Rectal smooth muscle tissue (tissue), 1 donor: ENCODE data around the gene ZNF786.
"Not testable (repeated sequence)": the region's sequence is repeated elsewhere in the genome, so short reads cannot be mapped to it uniquely, and the experiment has no call there.

Source experiments
- H3K27ac ChIP-seq: one replicate; pipeline ENCODE4 v1.7.0; 2013; ENCODE audit warnings: low read depth, low read length, inconsistent platforms
- H3K27me3 ChIP-seq: one replicate; pipeline ENCODE4 v1.7.0; 2013; ENCODE audit warnings: low read length; ENCODE audit not compliant: control insufficient read depth, insufficient read depth
- H3K36me3 ChIP-seq: one replicate; pipeline ENCODE4 v1.7.0; 2013; ENCODE audit warnings: low read length; ENCODE audit not compliant: control insufficient read depth, insufficient read depth
- H3K4me1 ChIP-seq: one replicate; pipeline ENCODE4 v1.7.0; 2013; ENCODE audit warnings: low read length; ENCODE audit not compliant: control insufficient read depth, insufficient read depth
- H3K4me3 ChIP-seq: one replicate; pipeline ENCODE4 v1.7.0; 2013; ENCODE audit warnings: low read length
- H3K9ac ChIP-seq: one replicate; pipeline ENCODE4 v1.7.0; 2013; ENCODE audit warnings: low read length

Gene ZNF786

DNA sequence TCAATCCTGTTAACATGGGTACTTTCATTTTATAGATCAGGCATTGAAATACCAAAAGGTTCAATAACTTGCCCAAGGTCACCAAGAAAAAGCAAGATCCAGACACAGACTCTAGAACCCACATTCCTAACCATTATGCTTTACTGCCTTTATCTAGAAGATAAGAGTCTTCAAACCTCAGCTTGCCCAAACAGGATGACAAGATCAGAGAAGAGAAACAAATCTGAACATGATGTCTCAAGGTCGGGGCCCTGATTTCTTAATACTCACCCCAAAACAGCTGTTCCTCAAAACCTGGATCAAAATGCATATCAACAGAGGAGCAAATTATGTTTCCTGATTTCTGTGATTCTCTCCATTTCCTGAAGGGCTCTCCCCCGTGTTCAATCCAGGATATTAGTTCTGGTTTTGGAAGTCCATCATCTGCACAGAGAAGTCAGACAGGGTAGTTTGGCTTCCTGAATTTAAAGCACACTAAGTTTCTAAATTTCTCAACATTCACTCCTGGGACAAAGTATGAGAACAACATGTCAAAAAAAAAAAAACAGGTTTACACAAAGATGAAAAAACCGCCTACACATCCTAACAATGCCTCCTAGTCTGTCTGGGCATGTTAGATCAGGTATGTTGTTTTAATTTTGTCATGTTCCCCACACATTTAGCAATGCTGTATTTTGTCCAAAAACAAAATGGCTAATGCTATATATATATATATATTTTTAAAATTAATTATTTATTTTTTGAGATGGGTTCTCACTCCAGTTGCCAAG, 16.2 kb downstream of the ZNF786 start:
- H3K9ac ChIP-seq = no peak overlapping the region
- H3K27me3 ChIP-seq = no peaks in the 10 kb centered on the region
- H3K4me3 ChIP-seq = no peak overlapping the region
- H3K36me3 ChIP-seq = peaks cover 12% of the 10 kb centered on the region
- no peak overlapping the region for H3K27ac ChIP-seq
- H3K4me1 ChIP-seq = no peaks in the 10 kb centered on the region

- no peak overlapping the region for H3K27ac ChIP-seq
- no peak overlapping the region for H3K4me3 ChIP-seq
- no peak overlapping the region for H3K9ac ChIP-seq
- H3K27me3 ChIP-seq = no peaks in the 10 kb centered on the region
- peaks cover 12% of the 10 kb centered on the region for H3K36me3 ChIP-seq
- H3K4me1 ChIP-seq = no peaks in the 10 kb centered on the region
These were observed 18.1 kb downstream of the ZNF786 start for GRCh38 chr7:149072438-149072775.

- H3K27ac ChIP-seq = no peak overlapping the region
- peaks cover 12% of the 10 kb centered on the region for H3K36me3 ChIP-seq
- no peaks in the 10 kb centered on the region for H3K27me3 ChIP-seq
- H3K9ac ChIP-seq = no peak overlapping the region
- no peaks in the 10 kb centered on the region for H3K4me1 ChIP-seq
- H3K4me3 ChIP-seq = no peak overlapping the region
These were observed 18.7 kb downstream of the ZNF786 start for GRCh38 chr7:149071641-149072437.

- Histone ChIP-seq H3K27me3 (no peaks in the 10 kb centered on the region), H3K9ac (no peak overlapping the region), H3K27ac (no peak overlapping the region), H3K4me3 (no peak overlapping the region), H3K36me3 (peaks cover 12% of the 10 kb centered on the region), H3K4me1 (no peaks in the 10 kb centered on the region)
These were observed 19.3 kb downstream of the ZNF786 start for GRCh38 chr7:149071182-149071635.

GRCh38 chr7:149070372-149071125, 20.0 kb downstream of the ZNF786 start:
- Histone ChIP-seq H3K4me3 (no peak overlapping the region), H3K4me1 (no peaks in the 10 kb centered on the region), H3K27me3 (no peaks in the 10 kb centered on the region), H3K27ac (no peak overlapping the region), H3K36me3 (peaks cover 12% of the 10 kb centered on the region), H3K9ac (no peak overlapping the region)

DNA sequence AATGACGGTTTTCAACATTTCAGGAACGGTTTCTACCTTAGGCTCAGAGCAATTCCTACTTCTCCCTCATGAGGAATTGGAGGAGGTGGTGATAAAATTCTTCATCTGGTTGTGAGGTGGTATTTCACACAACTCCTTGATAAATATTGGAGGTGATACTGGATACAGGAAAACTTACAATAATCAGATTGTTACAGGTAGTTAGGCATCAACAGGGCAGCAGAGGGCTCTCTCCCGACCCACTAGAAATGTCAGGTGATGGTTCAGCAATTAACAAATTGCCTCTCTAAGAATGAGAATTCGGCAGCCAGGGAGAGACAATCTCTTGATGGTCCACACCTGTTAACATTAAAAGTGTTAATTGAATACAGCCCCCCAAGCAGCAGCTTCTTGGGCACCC, 22.6 kb downstream of the ZNF786 start:
- Histone ChIP-seq H3K4me1 (no peaks in the 10 kb centered on the region), H3K36me3 (peaks cover 12% of the 10 kb centered on the region), H3K4me3 (no peak overlapping the region), H3K27ac (no peak overlapping the region), H3K9ac (no peak overlapping the region), H3K27me3 (no peaks in the 10 kb centered on the region)

DNA sequence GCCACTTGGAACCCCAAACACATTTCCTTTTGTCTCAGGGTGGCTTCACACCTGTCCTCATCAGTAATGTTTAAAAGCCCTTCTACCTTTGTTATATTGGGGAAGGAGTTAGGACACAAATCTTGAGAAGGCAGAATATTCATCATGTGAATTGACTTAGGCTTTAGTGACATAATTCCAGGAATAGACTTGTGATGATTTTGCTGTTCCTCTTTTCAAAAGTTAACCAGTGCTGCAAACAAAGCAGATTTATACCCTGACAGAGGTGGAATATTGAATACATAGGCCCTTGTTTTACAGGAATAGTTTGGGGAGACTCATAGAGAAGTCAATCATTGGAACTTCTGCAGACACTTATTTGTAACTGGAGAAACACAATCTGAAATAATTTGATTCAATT, 27.0 kb downstream of the ZNF786 start:
- Histone ChIP-seq H3K4me1 (no peaks in the 10 kb centered on the region), H3K27me3 (no peaks in the 10 kb centered on the region), H3K9ac (no peak overlapping the region), H3K4me3 (no peak overlapping the region), H3K27ac (no peak overlapping the region), H3K36me3 (no peaks in the 10 kb centered on the region)

DNA sequence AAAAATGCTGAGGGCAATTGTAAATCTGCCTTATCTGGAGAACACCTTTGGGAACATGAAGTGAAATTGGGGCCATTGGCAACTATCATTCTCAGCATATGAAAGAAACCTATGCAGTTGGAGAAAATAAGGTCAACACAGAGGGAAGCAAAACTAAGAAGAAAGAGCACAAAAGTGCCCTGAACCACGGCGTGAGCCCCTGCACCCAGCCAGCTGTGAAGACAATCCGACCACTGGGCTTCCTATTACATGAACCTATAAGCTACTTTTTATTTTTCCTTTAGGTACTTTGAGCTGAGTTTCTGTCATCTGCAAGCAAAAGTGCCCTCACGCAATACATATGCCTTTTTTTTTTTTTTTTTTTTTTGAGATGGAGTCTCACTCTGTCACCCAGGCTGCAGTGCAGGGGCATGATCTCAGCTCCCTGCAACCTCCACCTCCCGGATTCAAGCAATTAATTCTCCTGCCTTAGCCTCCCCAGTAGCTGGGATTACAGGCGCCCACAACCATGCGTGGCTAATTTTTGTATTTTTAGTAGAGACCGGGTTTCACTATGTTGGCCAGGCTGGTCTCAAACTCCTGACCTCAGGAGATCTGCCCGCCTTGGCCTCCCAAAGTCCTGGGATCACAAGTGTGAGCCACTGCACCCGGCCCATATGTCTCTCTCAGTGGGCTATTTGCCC, 28.2 kb downstream of the ZNF786 start:
- H3K9ac ChIP-seq, H3K27me3 ChIP-seq, H3K36me3 ChIP-seq, H3K4me1 ChIP-seq, H3K27ac ChIP-seq, H3K4me3 ChIP-seq: not testable (repeated sequence)

DNA sequence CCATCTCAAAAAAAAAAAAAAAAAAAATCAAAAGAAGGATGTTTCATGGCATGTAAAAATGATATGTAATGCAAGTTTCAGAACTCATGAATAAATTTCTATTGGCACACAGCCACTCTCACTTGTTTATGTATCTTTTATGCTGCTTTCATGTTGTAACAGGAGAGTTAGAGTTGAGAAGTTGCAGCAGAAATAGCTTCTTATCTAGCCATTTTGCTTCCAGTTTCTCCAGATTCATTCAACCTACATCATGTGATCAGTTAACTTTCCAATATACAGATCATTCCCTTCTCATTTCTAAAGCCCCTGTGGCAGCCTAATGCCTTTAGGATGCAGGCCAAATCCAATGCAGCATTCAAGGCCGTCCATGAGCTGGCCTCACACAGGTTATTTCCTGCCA, 30.4 kb downstream of the ZNF786 start:
- no peaks in the 10 kb centered on the region for H3K36me3 ChIP-seq
- H3K27me3 ChIP-seq = no peaks in the 10 kb centered on the region
- no peak overlapping the region for H3K4me3 ChIP-seq
- no peak overlapping the region for H3K9ac ChIP-seq
- H3K4me1 ChIP-seq = no peaks in the 10 kb centered on the region
- H3K27ac ChIP-seq = no peak overlapping the region

DNA sequence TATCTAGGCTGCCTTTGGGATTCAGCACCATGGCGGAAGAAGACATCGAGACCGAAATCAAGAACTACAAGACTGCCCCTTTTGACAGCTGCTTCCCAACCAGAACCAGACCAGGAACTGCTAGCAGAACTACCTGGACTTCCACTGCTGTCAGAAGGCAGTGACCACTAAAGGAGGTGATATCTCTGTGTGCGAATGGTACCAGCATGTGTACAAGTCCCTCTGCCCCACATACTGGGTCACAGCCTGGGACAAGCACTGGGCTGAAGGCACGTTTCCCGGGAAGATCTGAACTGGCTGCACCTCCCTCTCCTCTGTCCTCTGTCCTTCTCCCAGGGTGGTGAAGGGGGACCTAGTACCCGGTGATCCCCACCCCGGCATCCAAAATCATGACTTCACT, 36.6 kb downstream of the ZNF786 start:
- H3K4me1 ChIP-seq = no peaks in the 10 kb centered on the region
- H3K36me3 ChIP-seq = no peaks in the 10 kb centered on the region
- no peak overlapping the region for H3K27ac ChIP-seq
- H3K27me3 ChIP-seq = peaks cover 2% of the 10 kb centered on the region
- no peak overlapping the region for H3K9ac ChIP-seq
- no peak overlapping the region for H3K4me3 ChIP-seq

DNA sequence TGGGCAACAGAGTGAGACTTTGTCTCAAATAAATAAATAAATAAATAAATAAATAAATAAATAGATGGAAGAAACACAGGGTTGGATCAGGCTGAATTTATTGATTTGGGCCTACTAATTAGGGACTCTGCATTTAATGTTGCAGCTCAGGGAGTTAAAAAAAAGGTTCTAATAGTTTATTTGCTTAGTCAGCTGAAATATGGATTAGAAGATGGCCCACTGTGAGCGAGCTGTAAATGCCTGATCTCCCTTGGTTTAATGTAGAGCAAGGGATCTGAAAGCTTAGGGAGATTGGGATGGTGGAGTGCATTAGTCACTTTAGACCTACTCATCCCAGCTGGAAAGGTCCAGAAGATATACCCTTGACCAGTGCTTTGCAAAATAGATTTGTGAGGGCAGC, 37.1 kb downstream of the ZNF786 start:
- Histone ChIP-seq H3K9ac (no peak overlapping the region), H3K27ac (no peak overlapping the region), H3K36me3 (no peaks in the 10 kb centered on the region), H3K4me3 (no peak overlapping the region), H3K4me1 (no peaks in the 10 kb centered on the region), H3K27me3 (peaks cover 2% of the 10 kb centered on the region)

DNA sequence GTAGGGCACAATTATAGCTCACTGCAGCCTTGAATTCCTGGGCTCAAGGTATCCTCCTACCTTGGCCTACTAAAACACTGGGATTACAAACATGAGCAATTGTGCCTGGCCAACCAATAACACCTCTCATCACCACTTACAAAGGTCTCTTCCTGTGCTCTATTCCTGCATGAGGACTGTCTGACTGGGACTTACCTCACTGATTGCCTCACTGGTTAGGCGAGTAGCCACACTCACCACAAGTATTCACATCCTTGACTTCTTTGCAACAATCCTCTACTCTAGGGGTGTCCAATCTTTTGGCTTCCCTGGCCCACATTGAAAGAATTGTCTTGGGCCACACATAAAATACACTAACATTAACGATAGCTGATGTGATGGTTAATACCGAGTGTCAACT, 39.6 kb downstream of the ZNF786 start:
- H3K9ac ChIP-seq = no peak overlapping the region
- peaks cover 2% of the 10 kb centered on the region for H3K27me3 ChIP-seq
- H3K4me3 ChIP-seq = no peak overlapping the region
- no peaks in the 10 kb centered on the region for H3K36me3 ChIP-seq
- no peaks in the 10 kb centered on the region for H3K4me1 ChIP-seq
- no peak overlapping the region for H3K27ac ChIP-seq
